HUDEP-2 (cell line): ENCODE measurements around the gene WDR37.

Experiments
- DNase-seq, 76 experiments: peaks; one replicate each; lab custom pipeline; 2025; ENCODE audit not compliant: unreplicated experiment in 76 of 76; lab: John Stamatoyannopoulos, UW

Gene WDR37

GRCh38 chr10:1180836-1181235 is 124.7 kb downstream of the WDR37 start:
- DNase-seq: no peak
